K562 (cell line): ENCODE data around the gene DEGS2. TPM values are rescaled to one million over a fixed set of nuclear protein-coding genes. Genes with fewer than 3 reads are reported as not detected.

ENCODE experiments used
- BRCA1 ChIP-seq, 2 experiments: fragments of 450-650 bp in 1 of 2; sonication (generic) in 1 of 2; formaldehyde crosslinking in 1 of 2; IDR thresholded peaks; 2 replicates each; pipeline versions ENCODE4 v1.5.0 to v1.6.1; 2017 to 2020; ENCODE audit warnings: mild to moderate bottlenecking in 1 of 2, missing genetic modification reagents in 1 of 2
- ELF2 ChIP-seq: fragments of 250-450 bp; sonication (Bioruptor Pico); IDR thresholded peaks from 2 replicates; pipeline ENCODE4 v1.5.0; 2021; ENCODE audit warnings: mild to moderate bottlenecking
- HDAC6 ChIP-seq: IDR thresholded peaks from 2 replicates; pipeline ENCODE4 v1.6.1; 2012; ENCODE audit warnings: low read depth, mild to moderate bottlenecking, control low read depth, inconsistent platforms, low read length, moderate library complexity
- NFIX ChIP-seq: fragments of 250-450 bp; sonication (Bioruptor Pico); IDR thresholded peaks from 2 replicates; pipeline ENCODE4 v1.4.0; 2020; ENCODE audit warnings: low read depth, mild to moderate bottlenecking, moderate library complexity
- NR1H2 ChIP-seq: sonication (generic); formaldehyde crosslinking; IDR thresholded peaks from 2 replicates; pipeline ENCODE4 v1.4.0; 2020; ENCODE audit warnings: mild to moderate bottlenecking, missing genetic modification reagents
- RBM25 ChIP-seq: fragments of 200-400 bp; formaldehyde crosslinking; IDR thresholded peaks from 2 replicates; pipeline ENCODE4 v1.6.1; 2018; ENCODE audit warnings: low read length, low read depth, moderate library complexity; ENCODE audit not compliant: severe bottlenecking
- RUNX1 ChIP-seq: sonication (generic); IDR thresholded peaks from 2 replicates; pipeline ENCODE4 v1.6.1; 2016; ENCODE audit warnings: antibody characterized with exemption, low read depth
- SRSF3 ChIP-seq: fragments of 200-400 bp; formaldehyde crosslinking; IDR thresholded peaks from 2 replicates; pipeline ENCODE4 v1.6.1; 2016; ENCODE audit warnings: mild to moderate bottlenecking, low read length, moderate library complexity; ENCODE audit not compliant: insufficient read depth
- TAL1 ChIP-seq: fragments of 450-650 bp; IDR thresholded peaks from 2 replicates; pipeline ENCODE4 v1.6.1; 2016; ENCODE audit warnings: mild to moderate bottlenecking
- ZNF696 ChIP-seq: fragments of 250-450 bp; sonication (Bioruptor Pico); conservative IDR thresholded peaks from 2 replicates; pipeline ENCODE4 v1.4.0; 2020; ENCODE audit warnings: mild to moderate bottlenecking, moderate library complexity
- ZNF766 ChIP-seq: fragments of 200-800 bp; sonication (Bioruptor generic); conservative IDR thresholded peaks from 2 replicates; pipeline ENCODE4 v1.6.1; 2016; ENCODE audit warnings: missing genetic modification characterization, missing compliant biosample characterization
- ZNF785 ChIP-seq: fragments of 250-450 bp; sonication (Bioruptor Pico); IDR thresholded peaks from 2 replicates; pipeline ENCODE4 v1.4.0; 2020; ENCODE audit warnings: mild to moderate bottlenecking
- ZNF79 ChIP-seq: fragments of 250-450 bp; sonication (Bioruptor Pico); IDR thresholded peaks from 2 replicates; pipeline ENCODE4 v1.4.0; 2020; ENCODE audit warnings: low read depth, mild to moderate bottlenecking, moderate library complexity
- polyA plus RNA-seq, 8 experiments: library from polyadenylated mRNA; depleted of rRNA in 4 of 8; stranded (reverse) in 5 of 8; unstranded in 3 of 8; fragments of >200 nt; fragmentation: Nextera tagmentation in 2 of 8; fragmentation: Illumina TruSeq in 1 of 8; extraction: Ambion mirVana in 2 of 8; extraction: Trizol in 1 of 8; gene quantifications; 2 replicates each; pipeline versions ENCODE4 v1.2.1 to v1.2.3, GENCODE V29; 2011 to 2014; ENCODE audit warnings: inconsistent platforms in 1 of 8, missing spikeins in 1 of 8
- total RNA-seq, 7 experiments: library from RNA; depleted of rRNA in 6 of 7; stranded (reverse); fragments of >200 nt in 6 of 7; fragmentation: Illumina TruSeq in 2 of 7; extraction: Trizol in 2 of 7; gene quantifications; 2 replicates each; pipeline versions ENCODE4 v1.2.1 to v1.2.3, GENCODE V29; 2011 to 2021; ENCODE audit warnings: low replicate concordance in 1 of 7
- TF ChIP-seq, protein P1 (sequence below): fragments of 450-650 bp; formaldehyde crosslinking; conservative IDR thresholded peaks from 2 replicates; pipeline ENCODE4 v1.4.0; 2022; ENCODE audit warnings: mild to moderate bottlenecking, missing genetic modification characterization
- TF ChIP-seq, protein P2 (sequence below): fragments of 450-650 bp; formaldehyde crosslinking; IDR thresholded peaks from 2 replicates; pipeline ENCODE4 v1.4.0; 2020; ENCODE audit warnings: mild to moderate bottlenecking, moderate library complexity
- TF ChIP-seq, protein P3 (sequence below): fragments of 450-650 bp; formaldehyde crosslinking; IDR thresholded peaks from 2 replicates; pipeline ENCODE4 v1.4.0; 2020; ENCODE audit warnings: mild to moderate bottlenecking
- TF ChIP-seq, protein P4 (sequence below): IDR thresholded peaks from 2 replicates; pipeline ENCODE4 v1.6.1; 2011; ENCODE audit warnings: borderline replicate concordance, low read depth, mild to moderate bottlenecking, moderate library complexity, low read length; ENCODE audit not compliant: insufficient read depth, poor library complexity, severe bottlenecking

Gene DEGS2
- total and polyA plus RNA-seq, 9 of the 15 experiments (the other 6 are each of a cell fraction or from before 2014, with no cell fraction given) = 0.22 to 2.9 (median 0.70) TPM

DNA sequence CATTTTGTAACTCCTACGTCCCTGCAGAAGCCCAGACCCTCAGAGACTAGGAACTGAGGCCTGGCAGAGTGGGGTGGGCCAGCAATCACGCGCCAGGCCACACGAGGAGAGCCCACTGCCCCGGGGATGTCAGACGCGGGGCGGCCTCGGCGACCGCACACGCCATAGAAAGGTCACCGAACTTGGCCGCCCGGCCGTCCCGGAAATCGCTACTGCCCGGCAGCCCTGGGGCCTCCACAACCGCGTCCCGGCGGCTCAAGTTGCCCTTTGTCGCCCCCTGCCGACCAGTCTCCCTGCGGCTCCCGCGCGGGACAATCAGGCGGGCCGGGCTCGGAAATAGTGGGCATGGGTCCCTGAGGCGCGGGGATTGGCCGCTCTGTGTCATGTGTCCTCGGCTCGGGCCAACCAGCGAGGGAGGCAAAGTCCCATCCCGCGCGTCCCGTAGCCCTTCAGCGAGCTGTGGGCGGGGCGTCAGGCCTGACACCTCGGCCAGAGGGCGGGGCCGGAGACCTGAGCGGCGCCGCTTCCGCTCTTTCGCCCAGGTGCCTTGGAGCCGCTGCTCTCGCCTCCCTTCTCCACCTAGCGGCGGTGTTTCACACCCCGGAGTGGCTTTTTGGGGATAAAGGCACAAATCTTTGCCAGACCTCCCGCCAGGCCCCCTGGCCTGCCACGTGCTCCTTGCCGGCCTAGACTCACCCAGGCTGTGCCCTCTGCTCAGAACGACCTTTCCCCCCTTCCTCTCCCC is 33.4 kb upstream of the DEGS2 start (continued):
- no peak for TF ChIP-seq ELF2 (CRISPR knock-in tag)
- TF ChIP-seq, protein P1, sequence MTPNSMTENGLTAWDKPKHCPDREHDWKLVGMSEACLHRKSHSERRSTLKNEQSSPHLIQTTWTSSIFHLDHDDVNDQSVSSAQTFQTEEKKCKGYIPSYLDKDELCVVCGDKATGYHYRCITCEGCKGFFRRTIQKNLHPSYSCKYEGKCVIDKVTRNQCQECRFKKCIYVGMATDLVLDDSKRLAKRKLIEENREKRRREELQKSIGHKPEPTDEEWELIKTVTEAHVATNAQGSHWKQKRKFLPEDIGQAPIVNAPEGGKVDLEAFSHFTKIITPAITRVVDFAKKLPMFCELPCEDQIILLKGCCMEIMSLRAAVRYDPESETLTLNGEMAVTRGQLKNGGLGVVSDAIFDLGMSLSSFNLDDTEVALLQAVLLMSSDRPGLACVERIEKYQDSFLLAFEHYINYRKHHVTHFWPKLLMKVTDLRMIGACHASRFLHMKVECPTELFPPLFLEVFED (CRISPR knock-in tag) = no peak
- TF ChIP-seq, protein P2, sequence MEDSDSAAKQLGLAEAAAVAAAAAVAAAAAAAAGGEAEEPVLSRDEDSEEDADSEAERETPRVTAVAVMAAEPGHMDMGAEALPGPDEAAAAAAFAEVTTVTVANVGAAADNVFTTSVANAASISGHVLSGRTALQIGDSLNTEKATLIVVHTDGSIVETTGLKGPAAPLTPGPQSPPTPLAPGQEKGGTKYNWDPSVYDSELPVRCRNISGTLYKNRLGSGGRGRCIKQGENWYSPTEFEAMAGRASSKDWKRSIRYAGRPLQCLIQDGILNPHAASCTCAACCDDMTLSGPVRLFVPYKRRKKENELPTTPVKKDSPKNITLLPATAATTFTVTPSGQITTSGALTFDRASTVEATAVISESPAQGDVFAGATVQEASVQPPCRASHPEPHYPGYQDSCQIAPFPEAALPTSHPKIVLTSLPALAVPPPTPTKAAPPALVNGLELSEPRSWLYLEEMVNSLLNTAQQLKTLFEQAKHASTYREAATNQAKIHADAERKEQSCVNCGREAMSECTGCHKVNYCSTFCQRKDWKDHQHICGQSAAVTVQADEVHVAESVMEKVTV (CRISPR knock-in tag) = peak; percentile 88
- 0 out of 2 replicates have a peak, but pooled peaks have one; percentile 22 for TF ChIP-seq ZNF766
- TF ChIP-seq, protein P3, sequence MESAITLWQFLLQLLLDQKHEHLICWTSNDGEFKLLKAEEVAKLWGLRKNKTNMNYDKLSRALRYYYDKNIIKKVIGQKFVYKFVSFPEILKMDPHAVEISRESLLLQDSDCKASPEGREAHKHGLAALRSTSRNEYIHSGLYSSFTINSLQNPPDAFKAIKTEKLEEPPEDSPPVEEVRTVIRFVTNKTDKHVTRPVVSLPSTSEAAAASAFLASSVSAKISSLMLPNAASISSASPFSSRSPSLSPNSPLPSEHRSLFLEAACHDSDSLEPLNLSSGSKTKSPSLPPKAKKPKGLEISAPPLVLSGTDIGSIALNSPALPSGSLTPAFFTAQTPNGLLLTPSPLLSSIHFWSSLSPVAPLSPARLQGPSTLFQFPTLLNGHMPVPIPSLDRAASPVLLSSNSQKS = no peak
- TF ChIP-seq ZNF79 (CRISPR knock-in tag) = no peak
- TF ChIP-seq HDAC6 = no peak
- TF ChIP-seq NR1H2 = no peak
- TF ChIP-seq NFIX (CRISPR knock-in tag) = no peak
- TF ChIP-seq, protein P4, sequence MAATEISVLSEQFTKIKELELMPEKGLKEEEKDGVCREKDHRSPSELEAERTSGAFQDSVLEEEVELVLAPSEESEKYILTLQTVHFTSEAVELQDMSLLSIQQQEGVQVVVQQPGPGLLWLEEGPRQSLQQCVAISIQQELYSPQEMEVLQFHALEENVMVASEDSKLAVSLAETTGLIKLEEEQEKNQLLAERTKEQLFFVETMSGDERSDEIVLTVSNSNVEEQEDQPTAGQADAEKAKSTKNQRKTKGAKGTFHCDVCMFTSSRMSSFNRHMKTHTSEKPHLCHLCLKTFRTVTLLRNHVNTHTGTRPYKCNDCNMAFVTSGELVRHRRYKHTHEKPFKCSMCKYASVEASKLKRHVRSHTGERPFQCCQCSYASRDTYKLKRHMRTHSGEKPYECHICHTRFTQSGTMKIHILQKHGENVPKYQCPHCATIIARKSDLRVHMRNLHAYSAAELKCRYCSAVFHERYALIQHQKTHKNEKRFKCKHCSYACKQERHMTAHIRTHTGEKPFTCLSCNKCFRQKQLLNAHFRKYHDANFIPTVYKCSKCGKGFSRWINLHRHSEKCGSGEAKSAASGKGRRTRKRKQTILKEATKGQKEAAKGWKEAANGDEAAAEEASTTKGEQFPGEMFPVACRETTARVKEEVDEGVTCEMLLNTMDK = peak; percentile 72
- TF ChIP-seq BRCA1 (IDR thresholded peaks at IDR 0.05) = no peak
- TF ChIP-seq BRCA1 (CRISPR knock-in tag; IDR thresholded peaks at IDR 0.05) = no peak
- TF ChIP-seq RBM25 = peak; percentile 85
- TF ChIP-seq RUNX1 = no peak
- TF ChIP-seq TAL1 = no peak
- no peak for TF ChIP-seq SRSF3
- no peak for TF ChIP-seq ZNF785 (CRISPR knock-in tag)
- no peak for TF ChIP-seq ZNF696 (CRISPR knock-in tag)
